HS-27A (cell line): ENCODE measurements around the gene TATDN2.
"Not testable (repeated sequence)": the region's sequence is repeated elsewhere in the genome, so short reads cannot be mapped to it uniquely, and the experiment has no call there.

Experiments used
- DNase-seq: peaks from one replicate; pipeline ENCODE4 v3.0.0-alpha.2; 2012; ENCODE audit warnings: low read depth, missing footprints

The TATDN2 gene

GRCh38 chr3:10272476-10272875 is 24.2 kb downstream of the TATDN2 start:
- not testable (repeated sequence) for DNase-seq

- DNase-seq, result no peak
These were observed 24.7 kb downstream of the TATDN2 start for GRCh38 chr3:10272977-10273376.

GRCh38 chr3:10273702-10274305 is 25.5 kb downstream of the TATDN2 start:
- DNase-seq, result no peak

- DNase-seq, result no peak
These were observed 26.3 kb downstream of the TATDN2 start for GRCh38 chr3:10274601-10275000.

- DNase-seq, result no peak
These were observed 28.9 kb downstream of the TATDN2 start for GRCh38 chr3:10277115-10277625.

- no peak for DNase-seq
These were observed 30.2 kb downstream of the TATDN2 start for GRCh38 chr3:10278501-10278900.

- no peak for DNase-seq
These were observed 31.3 kb downstream of the TATDN2 start for GRCh38 chr3:10279384-10280176.

- no peak for DNase-seq
These were observed 31.9 kb downstream of the TATDN2 start for GRCh38 chr3:10280177-10280529.

GRCh38 chr3:10280571-10280970 is 32.3 kb downstream of the TATDN2 start:
- DNase-seq, result no peak

GRCh38 chr3:10281951-10282350 is 33.7 kb downstream of the TATDN2 start:
- no peak for DNase-seq

- DNase-seq, result no peak
These were observed 35.4 kb downstream of the TATDN2 start for GRCh38 chr3:10283638-10284037.

GRCh38 chr3:10284496-10284895 is 36.2 kb downstream of the TATDN2 start:
- DNase-seq, result no peak

- no peak for DNase-seq
These were observed 37.2 kb downstream of the TATDN2 start for GRCh38 chr3:10285272-10286132.

- DNase-seq, result no peak
These were observed 37.9 kb downstream of the TATDN2 start for GRCh38 chr3:10286133-10286524.

- DNase-seq, result peak; percentile 24
These were observed 38.5 kb downstream of the TATDN2 start for GRCh38 chr3:10286596-10287295.

GRCh38 chr3:10287936-10288574 is 39.8 kb downstream of the TATDN2 start:
- DNase-seq, result no peak

GRCh38 chr3:10288575-10288960 is 40.3 kb downstream of the TATDN2 start:
- no peak for DNase-seq

GRCh38 chr3:10289077-10289476 is 40.8 kb downstream of the TATDN2 start:
- no peak for DNase-seq

GRCh38 chr3:10289787-10290355 is 41.6 kb downstream of the TATDN2 start:
- DNase-seq, result no peak

- no peak for DNase-seq
These were observed 42.4 kb downstream of the TATDN2 start for GRCh38 chr3:10290481-10291176.

- no peak for DNase-seq
These were observed 43.4 kb downstream of the TATDN2 start for GRCh38 chr3:10291641-10292040.
